Measurements from ENCODE around the gene ZNF770. TPM values are rescaled to one million over a fixed set of nuclear protein-coding genes. Genes with fewer than 3 reads are reported as not detected.
"Not testable (repeated sequence)": the region's sequence is repeated elsewhere in the genome, so short reads cannot be mapped to it uniquely, and the experiment has no call there.

The ZNF770 gene
- total RNA-seq, 1 experiment from 2014 or later = 70.7 TPM

DNA sequence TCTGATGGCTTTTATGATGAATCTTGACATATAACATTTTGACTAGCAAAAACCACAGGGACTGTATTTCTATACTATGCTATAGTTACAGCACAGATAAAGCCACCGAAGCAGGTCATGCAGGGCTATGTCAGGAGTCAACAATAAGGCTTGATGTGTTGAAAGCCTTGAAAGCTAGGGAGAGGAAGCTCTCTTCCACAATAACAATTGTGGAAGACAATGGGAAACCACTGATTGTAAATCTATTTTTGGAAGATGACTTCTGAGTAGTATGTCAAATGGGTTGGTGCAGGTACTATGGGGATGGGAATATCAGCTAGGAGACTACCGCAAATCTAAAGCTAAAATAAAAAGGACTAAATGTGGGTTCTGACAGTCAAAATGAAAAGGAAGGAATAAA lies 14.6 kb downstream of the ZNF770 start:
- H4K20me1 ChIP-seq (ENCODE audit: insufficient read depth) = no peaks in the 10 kb centered on the region
- intact Hi-C loops (cut with micrococcal nuclease) = no loop called here
- no peaks in the 10 kb centered on the region for H3K9me3 ChIP-seq (ENCODE audit: control insufficient read depth in 1 of 2, insufficient read depth in 1 of 2, low read depth in 1 of 2, low read length in 2 of 2)
- ChIA-PET CTCF (no interaction called here), RAD21 (ENCODE audit: low non-redundant PET in 1 of 2, low total read pairs in 2 of 2, uncharacterized antibody in 2 of 2, unreplicated experiment in 2 of 2) (no interaction called here), POLR2A (interaction anchor here (1.0 kb wide), 1 partner anchor 45 kb away, joined by 5 read pairs; no protein-coding TSS in a partner anchor)
- no peak for DNase-seq (ENCODE audit: low read depth, low spot score)
- TF ChIP-seq CBX3 (IDR thresholded peaks at IDR 0.05; ENCODE audit: low read depth) (no peak), RAD21 (IDR thresholded peaks at IDR 0.05; ENCODE audit: low read depth) (no peak), SP1 (IDR thresholded peaks at IDR 0.05; ENCODE audit: low read depth) (no peak), EGR1 (IDR thresholded peaks at IDR 0.05; ENCODE audit: low read depth) (no peak), SIN3A (IDR thresholded peaks at IDR 0.05; ENCODE audit: low read depth) (no peak), CEBPB (IDR thresholded peaks at IDR 0.05; ENCODE audit: low read depth) (no peak), YY1 (IDR thresholded peaks at IDR 0.05; ENCODE audit: extremely low read depth, insufficient replicate concordance, low read depth, low read length) (no peak), SRF (IDR thresholded peaks at IDR 0.05; ENCODE audit: low read depth) (no peak), JUND (IDR thresholded peaks at IDR 0.05) (no peak), ZFX (IDR thresholded peaks at IDR 0.05) (no peak), ZNF274 (IDR thresholded peaks at IDR 0.05; ENCODE audit: low read depth, low read length) (no peak)
- TF ChIP-seq, protein P1, sequence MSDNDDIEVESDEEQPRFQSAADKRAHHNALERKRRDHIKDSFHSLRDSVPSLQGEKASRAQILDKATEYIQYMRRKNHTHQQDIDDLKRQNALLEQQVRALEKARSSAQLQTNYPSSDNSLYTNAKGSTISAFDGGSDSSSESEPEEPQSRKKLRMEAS (IDR thresholded peaks at IDR 0.05) = no peak
- TF ChIP-seq, protein P2, sequence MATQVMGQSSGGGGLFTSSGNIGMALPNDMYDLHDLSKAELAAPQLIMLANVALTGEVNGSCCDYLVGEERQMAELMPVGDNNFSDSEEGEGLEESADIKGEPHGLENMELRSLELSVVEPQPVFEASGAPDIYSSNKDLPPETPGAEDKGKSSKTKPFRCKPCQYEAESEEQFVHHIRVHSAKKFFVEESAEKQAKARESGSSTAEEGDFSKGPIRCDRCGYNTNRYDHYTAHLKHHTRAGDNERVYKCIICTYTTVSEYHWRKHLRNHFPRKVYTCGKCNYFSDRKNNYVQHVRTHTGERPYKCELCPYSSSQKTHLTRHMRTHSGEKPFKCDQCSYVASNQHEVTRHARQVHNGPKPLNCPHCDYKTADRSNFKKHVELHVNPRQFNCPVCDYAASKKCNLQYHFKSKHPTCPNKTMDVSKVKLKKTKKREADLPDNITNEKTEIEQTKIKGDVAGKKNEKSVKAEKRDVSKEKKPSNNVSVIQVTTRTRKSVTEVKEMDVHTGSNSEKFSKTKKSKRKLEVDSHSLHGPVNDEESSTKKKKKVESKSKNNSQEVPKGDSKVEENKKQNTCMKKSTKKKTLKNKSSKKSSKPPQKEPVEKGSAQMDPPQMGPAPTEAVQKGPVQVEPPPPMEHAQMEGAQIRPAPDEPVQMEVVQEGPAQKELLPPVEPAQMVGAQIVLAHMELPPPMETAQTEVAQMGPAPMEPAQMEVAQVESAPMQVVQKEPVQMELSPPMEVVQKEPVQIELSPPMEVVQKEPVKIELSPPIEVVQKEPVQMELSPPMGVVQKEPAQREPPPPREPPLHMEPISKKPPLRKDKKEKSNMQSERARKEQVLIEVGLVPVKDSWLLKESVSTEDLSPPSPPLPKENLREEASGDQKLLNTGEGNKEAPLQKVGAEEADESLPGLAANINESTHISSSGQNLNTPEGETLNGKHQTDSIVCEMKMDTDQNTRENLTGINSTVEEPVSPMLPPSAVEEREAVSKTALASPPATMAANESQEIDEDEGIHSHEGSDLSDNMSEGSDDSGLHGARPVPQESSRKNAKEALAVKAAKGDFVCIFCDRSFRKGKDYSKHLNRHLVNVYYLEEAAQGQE (IDR thresholded peaks at IDR 0.05; ENCODE audit: low read depth) = no peak
- TF ChIP-seq, protein P3, sequence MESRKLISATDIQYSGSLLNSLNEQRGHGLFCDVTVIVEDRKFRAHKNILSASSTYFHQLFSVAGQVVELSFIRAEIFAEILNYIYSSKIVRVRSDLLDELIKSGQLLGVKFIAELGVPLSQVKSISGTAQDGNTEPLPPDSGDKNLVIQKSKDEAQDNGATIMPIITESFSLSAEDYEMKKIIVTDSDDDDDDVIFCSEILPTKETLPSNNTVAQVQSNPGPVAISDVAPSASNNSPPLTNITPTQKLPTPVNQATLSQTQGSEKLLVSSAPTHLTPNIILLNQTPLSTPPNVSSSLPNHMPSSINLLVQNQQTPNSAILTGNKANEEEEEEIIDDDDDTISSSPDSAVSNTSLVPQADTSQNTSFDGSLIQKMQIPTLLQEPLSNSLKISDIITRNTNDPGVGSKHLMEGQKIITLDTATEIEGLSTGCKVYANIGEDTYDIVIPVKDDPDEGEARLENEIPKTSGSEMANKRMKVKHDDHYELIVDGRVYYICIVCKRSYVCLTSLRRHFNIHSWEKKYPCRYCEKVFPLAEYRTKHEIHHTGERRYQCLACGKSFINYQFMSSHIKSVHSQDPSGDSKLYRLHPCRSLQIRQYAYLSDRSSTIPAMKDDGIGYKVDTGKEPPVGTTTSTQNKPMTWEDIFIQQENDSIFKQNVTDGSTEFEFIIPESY (IDR thresholded peaks at IDR 0.05; ENCODE audit: extremely low read depth, insufficient replicate concordance, low read length) = no peak
- H3K79me2 ChIP-seq (ENCODE audit: insufficient read depth, low read length) = peaks cover 11% of the 10 kb centered on the region
- no peak overlapping the region for H3K4me3 ChIP-seq (replicated peaks in 1 of 2; ENCODE audit: low read depth in 1 of 2, low read length in 2 of 2)
- no peak overlapping the region for H3K9ac ChIP-seq (ENCODE audit: low read length)
- peaks cover 5 to 7% of the 10 kb centered on the region in 2 experiments; a peak in 2 of 4 replicates for H3K4me1 ChIP-seq (ENCODE audit: control insufficient read depth in 1 of 2, insufficient read depth in 2 of 2, low read length in 2 of 2)
- no peak for ATAC-seq
- no TSS peak for BruUV-seq (replicated peaks)
- H3K9me2 ChIP-seq (ENCODE audit: insufficient read depth) = no peaks in the 10 kb centered on the region
- H3K36me3 ChIP-seq (ENCODE audit: control insufficient read depth in 1 of 2, insufficient read depth in 2 of 2, low read length in 2 of 2) = peaks cover 0 to 2% of the 10 kb centered on the region in 2 experiments; a peak in 1 of 4 replicates
- no peaks in the 10 kb centered on the region for H3K27me3 ChIP-seq (ENCODE audit: insufficient read depth, low read length)
- no peak overlapping the region for H2AFZ ChIP-seq (ENCODE audit: low read depth, low read length, poor library complexity, severe bottlenecking)
- H3K4me2 ChIP-seq (ENCODE audit: low read length) = no peak overlapping the region
- no peak overlapping the region for H3K27ac ChIP-seq (ENCODE audit: low read depth, low read length)

DNA sequence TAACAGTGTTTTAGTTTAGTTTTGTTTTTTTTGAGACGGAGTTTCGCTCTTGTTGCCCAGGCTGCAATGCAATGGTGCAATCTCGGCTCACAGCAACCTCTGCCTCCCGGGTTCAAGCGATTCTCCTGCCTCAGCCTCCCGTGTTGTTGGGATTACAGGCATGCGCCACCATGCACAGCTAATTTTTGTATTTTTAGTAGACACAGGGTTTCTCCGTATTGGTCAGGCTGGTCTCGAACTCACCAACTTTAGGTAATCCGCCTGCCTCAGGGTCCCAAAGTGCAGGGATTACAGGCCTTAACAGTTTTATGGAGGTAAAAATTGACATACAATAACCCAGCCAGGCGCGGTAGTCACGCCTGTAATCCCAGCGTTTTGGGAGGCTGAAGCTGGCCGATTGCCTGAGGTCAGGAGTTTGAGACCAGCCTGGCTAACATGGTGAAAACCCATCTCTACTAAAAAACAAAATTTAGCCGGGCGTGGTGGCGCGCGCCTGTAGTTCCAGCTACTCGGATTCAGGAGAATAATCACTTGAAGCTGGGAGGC lies 17.9 kb downstream of the ZNF770 start:
- H3K9ac ChIP-seq (ENCODE audit: low read length) = peak overlapping the region; percentile 95
- H3K27me3 ChIP-seq (ENCODE audit: insufficient read depth, low read length); H4K20me1 ChIP-seq (ENCODE audit: insufficient read depth); H3K9me2 ChIP-seq (ENCODE audit: insufficient read depth); BruUV-seq (replicated peaks); H3K27ac ChIP-seq (ENCODE audit: low read depth, low read length); intact Hi-C loops (cut with micrococcal nuclease); DNase-seq (ENCODE audit: low read depth, low spot score); H3K9me3 ChIP-seq (ENCODE audit: control insufficient read depth in 1 of 2, insufficient read depth in 1 of 2, low read depth in 1 of 2, low read length in 2 of 2); H3K36me3 ChIP-seq (ENCODE audit: control insufficient read depth in 1 of 2, insufficient read depth in 2 of 2, low read length in 2 of 2); H2AFZ ChIP-seq (ENCODE audit: low read depth, low read length, poor library complexity, severe bottlenecking): not testable (repeated sequence)
- peaks cover 45% of the 10 kb centered on the region for H3K79me2 ChIP-seq (ENCODE audit: insufficient read depth, low read length)
- POLR2A ChIA-PET = interaction anchor here (0.7 to 1.5 kb wide), 8 partner anchors 10 to 349 kb away, joined by 3 to 19 read pairs (median 4); partner anchors contain the start of gene ZNF770
- H3K4me3 ChIP-seq (replicated peaks in 1 of 2; ENCODE audit: low read depth in 1 of 2, low read length in 2 of 2) = peak overlapping the region; percentile 97 to 100
- RAD21 ChIA-PET (ENCODE audit: low non-redundant PET in 1 of 2, low total read pairs in 2 of 2, uncharacterized antibody in 2 of 2, unreplicated experiment in 2 of 2) = interaction anchor here in 1 of 2 experiments (1.0 kb wide), 1 partner anchor 262 kb away, joined by 4 read pairs; no protein-coding TSS in a partner anchor
- peak overlapping the region; percentile 78 for H3K4me2 ChIP-seq (ENCODE audit: low read length)
- CTCF ChIA-PET = interaction anchor here (0.6 to 2.6 kb wide), 13 partner anchors 10 to 364 kb away, joined by 3 to 28 read pairs (median 5); partner anchors contain the start of gene ZNF770
- peaks cover 7 to 14% of the 10 kb centered on the region in 2 experiments; a peak in 2 of 4 replicates for H3K4me1 ChIP-seq (ENCODE audit: control insufficient read depth in 1 of 2, insufficient read depth in 2 of 2, low read length in 2 of 2)
- peak; percentile 2; the same call in 1 of the 2 replicates for ATAC-seq

Data from HCT116 (cell line).